CD4-positive, alpha-beta T cell (primary cell): ENCODE data around the gene GOLGA6L10. TPM values are rescaled to one million over a fixed set of nuclear protein-coding genes. Genes with fewer than 3 reads are reported as not detected.

Source experiments
- ATAC-seq: fragments of 200-7000 bp; cut with Tn5 transposase; one replicate; pipeline ENCODE4 v1.10.0; 2022; ENCODE audit warnings: mild to moderate bottlenecking; ENCODE audit not compliant: poor library complexity
- CTCF ChIA-PET: fragments of 350-600 bp; sonication (Branson Sonifier 250); formaldehyde crosslinking; loops from one replicate; lab custom pipeline; 2021; ENCODE audit warnings: antibody characterized with exemption, inconsistent platforms; lab: Charles Lee
- POLR2A ChIA-PET: fragments of 350-600 bp; sonication (Branson Sonifier 250); formaldehyde crosslinking; loops from one replicate; lab custom pipeline; 2021; ENCODE audit warnings: antibody characterized with exemption, inconsistent platforms; lab: Charles Lee
- DNase-seq, 14 experiments: peaks; one replicate each; pipeline ENCODE4 v3.0.0-alpha.2; 2013 to 2020; ENCODE audit warnings: mixed read lengths in 2 of 14
- H3K27ac ChIP-seq, 2 donors: one replicate each; pipeline versions ENCODE4 v1.5.1 to v1.7.0; 2013; ENCODE audit warnings: low read length in 2 of 2, low read depth in 1 of 2, mild to moderate bottlenecking in 1 of 2
- H3K27me3 ChIP-seq, 2 experiments: 1 replicate in 1 of 2; 2 replicates in 1 of 2; pipeline versions ENCODE4 v1.6.1 to v1.7.0; 2013; ENCODE audit warnings: low read length in 2 of 2, control low read depth in 1 of 2, mild to moderate bottlenecking in 1 of 2, moderate library complexity in 1 of 2; ENCODE audit not compliant: insufficient read depth in 2 of 2, control insufficient read depth in 1 of 2
- H3K36me3 ChIP-seq: one replicate; pipeline ENCODE4 v1.6.1; 2013; ENCODE audit warnings: low read length, control low read depth; ENCODE audit not compliant: insufficient read depth
- H3K4me1 ChIP-seq: one replicate; pipeline ENCODE4 v1.6.1; 2013; ENCODE audit warnings: low read length, control low read depth; ENCODE audit not compliant: insufficient read depth
- H3K4me3 ChIP-seq: one replicate; pipeline ENCODE4 v1.5.1; 2013; ENCODE audit warnings: mild to moderate bottlenecking, low read length, moderate library complexity
- H3K9me3 ChIP-seq, 2 experiments: 1 replicate in 1 of 2; 2 replicates in 1 of 2; pipeline versions ENCODE4 v1.6.1 to v1.7.0; 2013; ENCODE audit warnings: low read length in 2 of 2, mild to moderate bottlenecking in 2 of 2, control low read depth in 1 of 2, moderate library complexity in 1 of 2; ENCODE audit not compliant: control insufficient read depth in 1 of 2, insufficient read depth in 1 of 2
- H3K27ac Mint-ChIP-seq: one replicate; pipeline ENCODE4 v1.8.0; 2020; ENCODE audit warnings: mixed read lengths
- H3K27me3 Mint-ChIP-seq: one replicate; pipeline ENCODE4 v1.8.0; 2021; ENCODE audit warnings: mixed read lengths
- H3K36me3 Mint-ChIP-seq: one replicate; pipeline ENCODE4 v1.8.0; 2021; ENCODE audit warnings: low read depth, mixed read lengths
- H3K4me1 Mint-ChIP-seq: one replicate; pipeline ENCODE4 v1.8.0; 2021; ENCODE audit warnings: low read depth, mixed read lengths
- H3K4me3 Mint-ChIP-seq: one replicate; pipeline ENCODE4 v1.8.0; 2020; ENCODE audit warnings: mild to moderate bottlenecking, mixed read lengths
- H3K9me3 Mint-ChIP-seq: one replicate; pipeline ENCODE4 v1.8.0; 2020; ENCODE audit warnings: mixed read lengths
- CTCF ChIP-seq: fragments of 200-600 bp; IDR thresholded peaks from one replicate; pipeline ENCODE4 v1.8.0; 2022; ENCODE audit warnings: antibody characterized with exemption, mild to moderate bottlenecking
- intact Hi-C, 2 experiments: fragments of 100-400 bp; cut with DNase I in 1 of 2; cut with micrococcal nuclease in 1 of 2; formaldehyde crosslinking; loops; one replicate each; pipeline versions ENCODE4 v1.15.1 to v1.9.0; 2023 to 2025; cut with DNase I, micrococcal nuclease
- total RNA-seq, 174 experiments: library from RNA in 2 of 174; stranded (reverse) in 2 of 174; gene quantifications; one replicate each; pipeline ENCODE4 v1.2.3 and lab custom pipeline; 2021 to 2026

Gene GOLGA6L10
- total RNA-seq, 2 experiments from 2014 or later: 0.93 to 1.1 TPM

GRCh38 chr15:82306791-82307713 lies 42.2 kb downstream of the GOLGA6L10 start:
- Histone ChIP-seq H3K9me3 (no peaks in the 10 kb centered on the region), H3K27me3 (no peaks in the 10 kb centered on the region), H3K4me1 (peaks cover 10% of the 10 kb centered on the region), H3K36me3 (no peaks in the 10 kb centered on the region), H3K27ac (no peak overlapping the region), H3K4me3 (no peak overlapping the region)
- Mint-ChIP-seq H3K4me3 (no peak overlapping the region), H3K36me3 (peaks cover 21% of the 10 kb centered on the region), H3K9me3 (no peaks in the 10 kb centered on the region), H3K4me1 (peaks cover 10% of the 10 kb centered on the region), H3K27me3 (no peaks in the 10 kb centered on the region), H3K27ac (no peak overlapping the region)
- DNase-seq: no peak
- CTCF ChIA-PET: no interaction called here
- TF ChIP-seq CTCF: no peak
- ATAC-seq: no peak
- POLR2A ChIA-PET: no interaction called here
- intact Hi-C loops: no loop called here

GRCh38 chr15:82305621-82306048 lies 43.6 kb downstream of the GOLGA6L10 start:
- peaks cover 11% of the 10 kb centered on the region for H3K36me3 Mint-ChIP-seq
- Histone ChIP-seq H3K9me3 (no peaks in the 10 kb centered on the region), H3K27me3 (no peaks in the 10 kb centered on the region), H3K36me3 (no peaks in the 10 kb centered on the region), H3K4me3 (no peak overlapping the region), H3K4me1 (peaks cover 10% of the 10 kb centered on the region), H3K27ac (no peak overlapping the region)
- no peak for TF ChIP-seq CTCF
- POLR2A ChIA-PET: no interaction called here
- no peak overlapping the region for H3K27ac Mint-ChIP-seq
- ATAC-seq: no peak
- peaks cover 17% of the 10 kb centered on the region for H3K4me1 Mint-ChIP-seq
- no peaks in the 10 kb centered on the region for H3K27me3 Mint-ChIP-seq
- intact Hi-C loops: no loop called here
- no peak overlapping the region for H3K4me3 Mint-ChIP-seq
- no peaks in the 10 kb centered on the region for H3K9me3 Mint-ChIP-seq
- no peak for DNase-seq
- CTCF ChIA-PET: no interaction called here

- Histone ChIP-seq H3K27ac (no peak overlapping the region), H3K4me3 (no peak overlapping the region), H3K9me3 (no peaks in the 10 kb centered on the region), H3K36me3 (no peaks in the 10 kb centered on the region), H3K4me1 (peaks cover 10% of the 10 kb centered on the region), H3K27me3 (no peaks in the 10 kb centered on the region)
- no peak for TF ChIP-seq CTCF
- POLR2A ChIA-PET: no interaction called here
- Mint-ChIP-seq H3K27ac (no peak overlapping the region), H3K9me3 (no peaks in the 10 kb centered on the region), H3K4me1 (peaks cover 17% of the 10 kb centered on the region), H3K36me3 (peaks cover 6% of the 10 kb centered on the region), H3K4me3 (no peak overlapping the region), H3K27me3 (no peaks in the 10 kb centered on the region)
- DNase-seq (no peak), ATAC-seq (no peak)
- CTCF ChIA-PET: no interaction called here
- intact Hi-C loops: no loop called here
Measured at GRCh38 chr15:82304778-82305090, 44.5 kb downstream of the GOLGA6L10 start.
